Glutamatergic neuron (in vitro differentiated cells): ENCODE data around the gene SPTBN1. TPM values are rescaled to one million over a fixed set of nuclear protein-coding genes. Genes with fewer than 3 reads are reported as not detected.

Experiments
- DNase-seq: peaks from one replicate; pipeline ENCODE4 v3.0.0; 2022
- H3K27ac Mint-ChIP-seq: one replicate; pipeline ENCODE4 v1.8.0; 2020; ENCODE audit warnings: mild to moderate bottlenecking, mixed read lengths, inconsistent platforms; ENCODE audit not compliant: unreplicated experiment
- H3K27me3 Mint-ChIP-seq: one replicate; pipeline ENCODE4 v1.8.0; 2020; ENCODE audit warnings: mild to moderate bottlenecking, moderate library complexity, mixed read lengths, inconsistent platforms; ENCODE audit not compliant: unreplicated experiment
- H3K36me3 Mint-ChIP-seq: one replicate; pipeline ENCODE4 v1.8.0; 2020; ENCODE audit warnings: mild to moderate bottlenecking, mixed read lengths, inconsistent platforms; ENCODE audit not compliant: unreplicated experiment
- H3K4me1 Mint-ChIP-seq: one replicate; pipeline ENCODE4 v1.8.0; 2020; ENCODE audit warnings: mild to moderate bottlenecking, low read depth, mixed read lengths, inconsistent platforms; ENCODE audit not compliant: unreplicated experiment
- H3K4me3 Mint-ChIP-seq: one replicate; pipeline ENCODE4 v1.8.0; 2020; ENCODE audit warnings: mild to moderate bottlenecking, mixed read lengths, inconsistent platforms; ENCODE audit not compliant: unreplicated experiment
- H3K9me3 Mint-ChIP-seq: one replicate; pipeline ENCODE4 v1.8.0; 2020; ENCODE audit warnings: mild to moderate bottlenecking, moderate library complexity, mixed read lengths, inconsistent platforms; ENCODE audit not compliant: unreplicated experiment
- CTCF ChIP-seq: fragments of 200-600 bp; sonication (generic); IDR thresholded peaks from one replicate; pipeline ENCODE4 v1.5.0; 2021; ENCODE audit not compliant: partially characterized antibody, unreplicated experiment
- total RNA-seq: library from RNA; stranded (reverse); fragmentation: NEBNext Ultra II Directional; extraction: Animal tissue kit (Norgen Biotek cat#: 25700); gene quantifications from one replicate; pipeline ENCODE4 v1.2.1, GENCODE V29; 2021; ENCODE audit not compliant: unreplicated experiment

SPTBN1 gene
- total RNA-seq, 1 donor from 2014 or later = 385 TPM

DNA sequence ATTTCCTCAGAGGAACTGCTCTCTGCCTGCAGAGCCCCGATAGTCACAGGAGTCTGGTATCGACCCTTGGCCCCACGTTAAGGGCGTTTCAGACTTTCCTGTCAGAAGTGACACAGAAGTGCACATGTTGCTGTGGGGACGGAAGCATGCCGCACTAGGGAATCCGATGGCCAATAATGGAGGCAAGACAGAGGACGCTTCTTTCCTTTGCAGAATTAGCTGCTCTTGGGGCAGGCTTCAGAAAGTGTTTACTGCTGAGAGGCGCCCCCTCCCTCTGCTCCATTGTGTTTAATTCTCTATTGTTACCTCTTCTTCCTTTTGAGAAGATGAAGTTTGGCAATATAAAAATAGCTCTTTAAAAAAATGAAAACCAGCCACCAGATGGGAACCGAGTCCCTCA, 148.7 kb downstream of the SPTBN1 start:
- no peak for DNase-seq

DNA sequence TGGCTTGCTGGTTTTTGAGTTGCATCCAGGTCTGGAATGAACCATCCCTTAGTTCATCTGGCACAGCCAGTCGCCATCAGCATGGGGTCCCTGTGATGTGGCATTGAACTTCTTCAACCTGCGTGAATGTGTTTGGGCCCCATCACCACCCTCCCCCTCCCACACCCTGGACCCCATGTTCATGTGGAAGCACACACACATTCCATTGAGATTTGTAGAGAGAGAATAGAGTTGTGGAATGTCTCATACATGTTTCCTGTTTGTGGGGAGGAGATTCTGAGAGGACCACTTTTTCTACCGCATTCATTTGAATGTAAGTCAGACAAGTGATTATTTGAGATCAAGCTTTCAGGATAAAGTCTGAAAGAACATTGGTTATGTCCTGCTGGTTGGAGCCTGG, 149.7 kb downstream of the SPTBN1 start:
- Mint-ChIP-seq H3K36me3 (peaks cover 5% of the 10 kb centered on the region), H3K4me3 (no peak overlapping the region), H3K27ac (peak overlapping the region; percentile 45), H3K27me3 (peaks cover 3% of the 10 kb centered on the region), H3K9me3 (peaks cover 11% of the 10 kb centered on the region), H3K4me1 (peaks cover 52% of the 10 kb centered on the region)
- no peak for TF ChIP-seq CTCF
- DNase-seq = no peak

More for the DNA sequence above, 148.7 kb downstream of the SPTBN1 start:
- H3K4me1 Mint-ChIP-seq = peaks cover 51% of the 10 kb centered on the region
- H3K27me3 Mint-ChIP-seq = peaks cover 3% of the 10 kb centered on the region
- peaks cover 13% of the 10 kb centered on the region for H3K9me3 Mint-ChIP-seq
- peak overlapping the region; percentile 80 for H3K27ac Mint-ChIP-seq
- H3K36me3 Mint-ChIP-seq = peaks cover 8% of the 10 kb centered on the region
- H3K4me3 Mint-ChIP-seq = no peak overlapping the region
- TF ChIP-seq CTCF = no peak

GRCh38 chr2:54606393-54606958, 150.3 kb downstream of the SPTBN1 start:
- peaks cover 11% of the 10 kb centered on the region for H3K9me3 Mint-ChIP-seq
- peaks cover 3% of the 10 kb centered on the region for H3K27me3 Mint-ChIP-seq
- TF ChIP-seq CTCF = no peak
- H3K4me3 Mint-ChIP-seq = peak overlapping the region; percentile 11
- H3K36me3 Mint-ChIP-seq = peaks cover 5% of the 10 kb centered on the region
- no peak for DNase-seq
- H3K4me1 Mint-ChIP-seq = peaks cover 52% of the 10 kb centered on the region
- H3K27ac Mint-ChIP-seq = peak overlapping the region; percentile 74

- no peak overlapping the region for H3K4me3 Mint-ChIP-seq
- H3K27me3 Mint-ChIP-seq = peaks cover 3% of the 10 kb centered on the region
- peaks cover 5% of the 10 kb centered on the region for H3K36me3 Mint-ChIP-seq
- no peak for DNase-seq
- peaks cover 51% of the 10 kb centered on the region for H3K4me1 Mint-ChIP-seq
- peaks cover 13% of the 10 kb centered on the region for H3K9me3 Mint-ChIP-seq
- no peak for TF ChIP-seq CTCF
- no peak overlapping the region for H3K27ac Mint-ChIP-seq
Measured at GRCh38 chr2:54608224-54608623, 152.1 kb downstream of the SPTBN1 start.

GRCh38 chr2:54609241-54609640, 153.1 kb downstream of the SPTBN1 start:
- H3K27ac Mint-ChIP-seq = no peak overlapping the region
- no peak for DNase-seq
- peaks cover 58% of the 10 kb centered on the region for H3K4me1 Mint-ChIP-seq
- no peak for TF ChIP-seq CTCF
- H3K36me3 Mint-ChIP-seq = peaks cover 5% of the 10 kb centered on the region
- H3K27me3 Mint-ChIP-seq = peaks cover 3% of the 10 kb centered on the region
- peaks cover 14% of the 10 kb centered on the region for H3K9me3 Mint-ChIP-seq
- H3K4me3 Mint-ChIP-seq = no peak overlapping the region
